Spleen (tissue), 7 donors: Measurements from ENCODE around the gene GPR84.

ENCODE experiments used
- CTCF ChIP-seq, 11 experiments: fragments of 200-600 bp in 7 of 11; fragments of 450-650 bp in 4 of 11; sonication (generic) in 4 of 11; IDR thresholded peaks in 8 of 11; conservative IDR thresholded peaks in 3 of 11; 1 replicate in 7 of 11; 2 replicates in 4 of 11; pipeline versions ENCODE4 v1.4.0 to v1.8.0; 2016 to 2021; ENCODE audit warnings: antibody characterized with exemption in 11 of 11, inconsistent platforms in 4 of 11, mild to moderate bottlenecking in 1 of 11
- POLR2A ChIP-seq, 3 donors: fragments of 450-650 bp; IDR thresholded peaks; one replicate each; pipeline ENCODE4 v1.5.1; 2017; ENCODE audit warnings: antibody characterized with exemption in 3 of 3, mild to moderate bottlenecking in 1 of 3
- donor health status: DM: no; HTN: no; CAD: no; lungs with moderate emphysema.
- donor health status: DM: no; HTN: no; CAD: no.
- donor health status: DM: no; HTN: no; CAD: no.

DNA sequence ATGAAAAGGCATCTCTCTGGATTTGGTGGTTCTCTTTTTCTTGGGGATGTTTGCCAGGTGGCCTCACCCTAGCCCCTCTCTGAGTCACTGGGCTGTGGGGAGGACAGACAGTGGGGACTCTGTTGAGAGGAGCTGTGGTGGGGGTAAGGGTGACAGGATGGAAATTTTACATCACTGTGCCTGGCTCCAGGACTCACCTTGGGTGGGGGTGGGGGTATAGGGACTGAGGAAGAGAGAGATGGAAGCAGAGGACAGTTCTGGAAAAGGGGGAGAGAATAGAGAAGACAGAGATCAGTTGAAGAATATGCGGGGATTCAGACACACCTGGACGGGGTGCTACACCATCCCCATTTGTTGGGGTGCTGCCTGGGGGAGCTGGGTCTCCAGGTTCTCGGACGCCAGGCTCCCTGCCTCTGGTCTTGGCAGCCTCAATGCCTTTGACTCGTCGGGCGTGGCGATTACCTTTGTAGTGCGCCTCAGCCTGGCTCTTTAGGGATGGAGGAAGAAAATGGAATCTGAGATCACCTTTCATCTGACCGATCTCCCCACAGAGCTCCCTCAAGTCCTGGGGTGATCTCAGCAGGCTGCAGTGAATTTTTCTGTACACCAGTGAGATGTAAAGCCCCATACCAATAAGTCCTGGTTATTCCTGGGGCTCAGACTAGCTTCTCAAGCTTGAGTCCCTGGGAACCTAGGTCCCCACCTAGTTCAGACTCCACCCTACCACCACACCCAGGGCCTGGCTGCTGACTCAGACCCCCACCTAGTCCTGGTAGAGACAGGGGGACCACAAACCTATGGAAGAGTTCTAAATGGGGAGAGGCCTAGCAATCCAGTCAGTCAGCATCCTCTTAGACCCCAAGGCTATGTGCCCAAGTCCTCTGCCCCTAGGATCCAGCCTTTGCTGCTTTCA, 9.6 kb upstream of the GPR84 start:
- no peak for TF ChIP-seq CTCF (IDR thresholded peaks at IDR 0.05 in 8 of 11, conservative IDR thresholded peaks at IDR 0.05 in 3 of 11)
- TF ChIP-seq POLR2A (IDR thresholded peaks at IDR 0.05): no peak
